HepG2 (cell line): Measurements from ENCODE around the gene DNAJC5. TPM values are rescaled to one million over a fixed set of nuclear protein-coding genes. Genes with fewer than 3 reads are reported as not detected.

Source experiments
- BORCS8-MEF2B ChIP-seq: sonication (generic); formaldehyde crosslinking; IDR thresholded peaks from 2 replicates; pipeline ENCODE4 v1.8.0; 2022; ENCODE audit warnings: mild to moderate bottlenecking, missing genetic modification reagents
- CSRNP1 ChIP-seq: sonication (generic); formaldehyde crosslinking; IDR thresholded peaks from 2 replicates; pipeline ENCODE4 v1.8.1; 2023; ENCODE audit warnings: mild to moderate bottlenecking, missing genetic modification reagents
- E2F5 ChIP-seq: sonication (generic); formaldehyde crosslinking; conservative IDR thresholded peaks from 2 replicates; pipeline ENCODE4 v1.4.0; 2020; ENCODE audit warnings: missing genetic modification reagents
- HCFC1 ChIP-seq: fragments of 150-350 bp; IDR thresholded peaks from 2 replicates; pipeline ENCODE4 v1.6.1; 2014; ENCODE audit warnings: low read depth, low read length
- KDM3A ChIP-seq: IDR thresholded peaks from 2 replicates; pipeline ENCODE4 v1.6.1; 2018; ENCODE audit warnings: low read depth, missing compliant biosample characterization
- NKX3-1 ChIP-seq: sonication (generic); formaldehyde crosslinking; IDR thresholded peaks from 2 replicates; pipeline ENCODE4 v1.5.0; 2020; ENCODE audit warnings: missing genetic modification reagents
- ZBTB14 ChIP-seq: sonication (generic); formaldehyde crosslinking; IDR thresholded peaks from 2 replicates; pipeline ENCODE4 v1.4.0; 2020; ENCODE audit warnings: missing genetic modification reagents
- ZEB1 ChIP-seq: IDR thresholded peaks from 2 replicates; pipeline ENCODE4 v1.6.1; 2012; ENCODE audit warnings: mild to moderate bottlenecking, low read depth, inconsistent platforms; ENCODE audit not compliant: insufficient replicate concordance
- ZFP36L1 ChIP-seq: sonication (generic); formaldehyde crosslinking; IDR thresholded peaks from 2 replicates; pipeline ENCODE4 v1.8.0; 2022; ENCODE audit warnings: mild to moderate bottlenecking, missing genetic modification reagents, moderate library complexity
- ZMYM3 ChIP-seq: sonication (generic); formaldehyde crosslinking; IDR thresholded peaks from 2 replicates; pipeline ENCODE4 v1.5.1; 2020; ENCODE audit warnings: mild to moderate bottlenecking, missing genetic modification reagents
- ZNF263 ChIP-seq: sonication (generic); formaldehyde crosslinking; IDR thresholded peaks from 2 replicates; pipeline ENCODE4 v1.4.0; 2020; ENCODE audit warnings: missing genetic modification reagents
- ZNF318 ChIP-seq: sonication (generic); formaldehyde crosslinking; IDR thresholded peaks from 2 replicates; pipeline ENCODE4 v1.4.0; 2020; ENCODE audit warnings: mild to moderate bottlenecking, missing genetic modification reagents
- ZNF501 ChIP-seq: sonication (generic); formaldehyde crosslinking; IDR thresholded peaks from 2 replicates; pipeline ENCODE4 v1.5.1; 2020; ENCODE audit warnings: mild to moderate bottlenecking, moderate library complexity, missing genetic modification reagents
- polyA plus RNA-seq, 8 experiments: library from polyadenylated mRNA; depleted of rRNA in 3 of 8; stranded (reverse) in 7 of 8; unstranded in 1 of 8; fragments of >200 nt; fragmentation: Illumina TruSeq in 4 of 8; extraction: Trizol in 4 of 8; gene quantifications; 2 replicates each; pipeline versions ENCODE4 v1.2.1 to v1.2.3, GENCODE V29; 2011 to 2016; ENCODE audit warnings: low read depth in 4 of 8, missing spikeins in 1 of 8, mixed read lengths in 1 of 8; ENCODE audit not compliant: insufficient read depth in 1 of 8
- total RNA-seq, 5 experiments: library from RNA; depleted of rRNA; stranded (reverse); fragments of >200 nt; fragmentation: Illumina TruSeq; extraction: Trizol; gene quantifications; 2 replicates each; pipeline ENCODE4 v1.2.3, GENCODE V29; 2016; ENCODE audit warnings: low read depth in 1 of 5

The DNAJC5 gene
- total and polyA plus RNA-seq, 2 of the 13 experiments (the other 11 are each of a cell fraction or from before 2014, with no cell fraction given) = 42.8 to 64.5 TPM

- TF ChIP-seq E2F5 (CRISPR knock-in tag) = no peak
- no peak for TF ChIP-seq ZFP36L1
- no peak; the same call in 1 of the 2 replicates for TF ChIP-seq ZNF318
- 0 out of 2 replicates have a peak, but pooled peaks have one; percentile 51 for TF ChIP-seq KDM3A (CRISPR knock-in tag)
- TF ChIP-seq HCFC1 = peak; percentile 30; the same call in 1 of the 2 replicates
- no peak for TF ChIP-seq ZEB1
- TF ChIP-seq ZBTB14 (CRISPR knock-in tag) = peak; percentile 65
- peak; percentile 23; the same call in 1 of the 2 replicates for TF ChIP-seq ZNF263
- TF ChIP-seq CSRNP1 (CRISPR knock-in tag) = peak; percentile 84
- TF ChIP-seq NKX3-1 (CRISPR knock-in tag) = peak; percentile 45
- TF ChIP-seq ZMYM3 (CRISPR knock-in tag) = peak; percentile 40; the same call in 1 of the 2 replicates
- TF ChIP-seq BORCS8-MEF2B (CRISPR knock-in tag) = peak; percentile 83
- TF ChIP-seq ZNF501 (CRISPR knock-in tag) = peak; percentile 86
Observed at GRCh38 chr20:63896264-63897105, 1.6 kb downstream of the DNAJC5 start (continued).
